ENCODE results near the gene ABAT.
"Not testable (repeated sequence)": the region's sequence is repeated elsewhere in the genome, so short reads cannot be mapped to it uniquely, and the experiment has no call there.

The ABAT gene

DNA sequence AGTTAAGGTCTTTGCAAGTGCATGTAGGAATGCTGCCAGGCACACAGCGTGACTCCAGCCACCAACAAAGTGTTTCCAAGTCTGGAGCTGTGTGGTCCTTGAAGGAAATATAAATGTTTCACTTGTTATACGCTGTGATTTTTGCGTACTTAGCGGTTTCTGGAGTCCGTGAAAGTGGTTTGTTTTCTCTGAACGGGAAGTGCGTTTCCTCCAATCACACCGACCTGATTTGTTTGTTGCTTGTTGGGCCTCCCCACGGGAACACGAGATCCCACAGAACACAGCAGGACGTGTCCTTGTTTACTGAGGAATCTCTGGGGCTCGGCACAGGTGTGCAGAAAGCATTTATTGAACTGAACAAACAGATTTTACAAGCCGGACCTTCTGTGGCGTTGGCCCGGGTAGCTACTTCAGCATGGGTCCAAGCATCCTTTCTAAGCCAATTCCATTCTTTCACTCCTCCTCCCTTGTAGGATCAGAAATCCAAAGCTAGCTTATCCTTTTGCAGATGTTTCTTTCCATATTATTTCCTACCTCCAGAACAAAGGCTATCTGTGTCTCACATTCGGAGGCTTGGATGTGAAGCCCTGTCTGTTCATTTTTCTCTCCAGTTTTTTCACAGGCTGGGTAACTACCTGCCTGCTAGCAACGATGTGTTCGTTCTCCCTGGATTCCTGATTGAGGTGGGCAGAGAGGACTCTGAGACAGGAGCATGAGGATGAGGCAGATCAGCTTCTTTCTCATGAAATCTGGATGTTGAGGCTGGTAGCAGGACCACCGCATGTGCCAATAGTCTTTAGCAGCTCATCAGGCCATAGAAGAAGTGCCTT, 44.6 kb downstream of the ABAT start:
- no peak for DNase-seq

DNA sequence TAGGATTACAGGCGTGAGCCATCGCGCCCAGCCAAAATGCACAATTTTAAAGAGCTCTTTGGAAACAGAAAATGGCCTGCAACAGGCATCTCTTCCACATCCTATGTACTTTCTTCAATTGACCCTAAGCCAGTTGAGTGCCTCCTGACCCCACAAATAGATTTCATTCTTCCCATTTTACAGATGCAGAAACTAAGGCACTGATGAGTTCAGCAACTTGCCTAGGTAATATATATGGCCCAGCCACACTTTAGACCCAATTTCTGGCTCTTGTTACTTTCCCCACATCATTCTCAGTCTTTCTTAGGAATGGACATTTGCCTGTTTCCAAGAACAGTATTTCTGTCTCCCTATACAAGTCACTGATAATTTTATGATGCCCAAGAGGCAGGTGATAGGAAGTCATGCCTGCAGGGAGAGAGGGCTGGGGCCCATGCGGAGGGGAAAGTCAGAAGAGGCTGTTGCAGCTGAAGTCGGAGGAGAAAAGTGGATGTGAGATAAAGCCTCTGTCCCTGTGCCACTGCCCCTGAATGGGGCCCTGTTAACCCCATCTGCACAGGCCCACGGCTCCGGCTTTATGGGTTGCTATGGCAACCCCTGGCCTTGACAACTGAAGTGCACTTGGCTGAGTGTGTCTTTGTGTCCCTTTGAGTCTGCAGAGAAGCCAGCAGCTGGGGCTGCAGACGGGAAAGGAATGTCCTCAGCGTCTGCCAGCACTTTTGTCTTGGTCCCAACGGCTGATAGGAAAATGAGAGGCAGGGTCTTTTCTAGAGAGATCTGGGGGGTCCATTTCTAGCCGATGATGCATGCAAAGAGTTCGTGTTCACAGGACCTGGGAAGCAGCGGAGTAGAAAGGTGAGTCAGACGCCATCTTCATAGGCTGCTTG, 45.9 kb downstream of the ABAT start:
- DNase-seq, result no peak

DNA sequence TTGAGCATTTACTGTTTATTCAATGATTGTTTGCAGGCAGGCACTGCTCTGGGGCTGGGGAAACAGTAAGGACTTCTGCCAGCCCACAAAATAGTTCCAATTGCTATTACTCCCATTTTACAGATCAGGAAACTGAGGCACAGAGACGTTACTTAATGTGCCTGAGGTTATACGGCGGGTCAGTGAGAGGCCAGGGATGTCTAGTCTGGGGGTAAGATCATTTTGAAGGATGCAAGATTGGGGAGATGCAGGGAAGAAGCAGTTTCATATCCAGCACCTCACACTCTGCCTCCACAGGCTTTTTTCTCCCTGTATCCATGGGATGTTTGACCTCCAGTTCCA, 46.5 kb downstream of the ABAT start:
- no peak for DNase-seq

DNA sequence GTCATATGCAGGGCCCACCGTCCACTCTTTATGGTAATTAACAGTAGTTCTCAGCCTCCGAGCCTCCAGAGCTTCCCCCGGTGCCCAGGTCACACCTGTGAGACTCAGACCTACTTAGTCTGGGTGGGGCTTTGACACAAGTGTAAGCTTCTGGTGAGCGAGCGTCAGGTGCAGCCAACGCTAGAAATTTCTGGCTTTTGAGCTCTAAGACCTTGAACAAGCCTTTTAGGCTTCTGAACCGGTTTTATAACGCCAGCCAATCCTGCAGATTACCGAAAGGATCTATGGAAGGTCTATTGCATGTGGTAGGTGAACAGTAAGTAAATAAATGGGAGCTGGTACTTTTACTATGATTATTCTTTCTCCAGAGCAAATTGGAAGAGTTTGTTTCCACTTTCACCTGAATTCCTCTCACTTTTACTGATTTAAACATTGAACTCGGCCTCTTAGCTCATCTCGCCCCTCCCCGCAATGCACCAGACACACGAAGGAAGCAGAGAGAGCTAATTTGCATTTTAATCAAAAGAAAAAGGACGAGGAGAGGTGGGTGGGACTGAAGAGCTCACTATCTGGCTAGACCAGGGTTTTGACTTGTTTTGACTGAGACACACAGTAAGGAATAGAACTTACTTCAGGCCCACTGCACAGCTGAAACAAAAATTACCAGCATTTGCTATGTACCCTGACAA, 47.1 kb downstream of the ABAT start:
- no peak for DNase-seq

DNA sequence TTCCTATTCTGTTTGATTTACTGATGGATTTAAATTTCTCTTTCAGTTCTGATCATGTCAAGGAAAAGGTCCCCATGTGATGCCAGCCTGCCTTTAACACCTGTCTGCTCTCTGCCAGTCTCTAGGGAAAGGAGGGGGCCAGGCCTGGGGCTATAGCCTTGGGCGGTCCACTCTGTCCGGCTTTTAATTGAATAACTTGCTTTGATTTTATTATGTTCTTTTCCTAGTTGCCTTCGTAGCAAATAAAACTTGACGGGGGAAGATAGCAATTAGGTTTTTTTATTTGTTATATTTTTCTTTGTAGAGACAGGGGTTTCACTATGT, 47.6 kb downstream of the ABAT start:
- no peak for DNase-seq

DNA sequence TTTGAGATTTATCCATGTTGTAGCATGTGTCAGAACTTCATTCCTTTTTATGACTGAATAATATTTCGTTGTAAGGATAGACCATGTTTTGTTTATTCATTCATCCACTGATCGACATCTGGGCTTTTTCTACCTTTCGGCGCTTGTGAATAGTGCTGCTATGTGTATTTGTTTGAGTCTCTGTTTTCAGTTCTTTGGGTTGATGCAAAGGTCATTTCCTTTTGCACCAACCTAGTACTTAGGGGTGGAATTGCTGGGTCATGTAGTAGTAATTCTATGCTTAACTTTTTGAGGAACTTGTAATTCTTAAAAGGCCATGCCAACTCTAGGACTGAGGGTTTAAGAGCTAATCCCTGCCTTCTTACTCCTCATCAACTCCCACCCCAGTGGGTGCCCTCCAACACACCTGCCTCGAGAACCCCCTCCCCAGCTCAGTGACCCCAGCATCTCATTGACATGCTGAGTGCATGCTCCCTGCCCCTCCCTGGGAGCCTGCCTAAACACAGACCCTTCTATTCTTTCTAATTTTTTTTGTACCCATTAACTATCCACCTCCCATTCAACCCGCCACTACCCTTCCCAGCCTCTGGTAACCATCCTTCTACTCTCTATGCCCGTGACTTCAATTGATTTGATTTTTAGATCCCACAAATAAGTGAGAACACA, 51.2 kb downstream of the ABAT start:
- DNase-seq, result no peak

DNA sequence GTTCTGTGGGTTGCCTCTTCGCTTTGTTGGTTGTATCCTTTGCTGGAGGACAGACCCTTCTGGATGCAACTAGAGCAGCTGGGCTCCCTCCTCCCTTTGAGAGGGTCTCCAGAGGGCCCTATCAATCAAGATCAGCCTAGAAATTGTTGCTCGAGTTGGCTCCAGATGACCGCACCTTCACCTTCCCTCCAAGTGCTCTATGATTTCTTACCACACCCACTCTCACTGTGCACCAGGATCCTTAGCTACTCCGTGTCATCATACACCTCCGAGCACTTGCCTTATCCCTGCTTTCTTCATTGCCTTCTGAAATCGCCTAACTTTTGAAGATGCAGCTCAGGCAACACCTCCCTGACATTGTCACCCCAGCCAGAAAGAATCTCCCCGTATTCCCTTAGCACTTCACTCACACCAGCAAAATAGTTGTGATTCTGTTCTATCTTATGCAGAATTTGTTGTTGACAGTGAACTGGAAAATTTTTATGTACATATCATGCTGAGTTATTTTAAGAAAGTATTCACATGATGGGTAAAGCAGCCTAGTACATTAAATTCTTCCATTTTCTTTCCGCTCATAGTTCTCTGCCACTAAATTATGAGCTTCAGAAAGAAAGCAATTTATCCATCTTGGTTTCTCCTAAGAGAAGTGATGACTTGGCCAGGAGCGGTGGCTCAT, 52.9 kb downstream of the ABAT start:
- no peak for DNase-seq

DNA sequence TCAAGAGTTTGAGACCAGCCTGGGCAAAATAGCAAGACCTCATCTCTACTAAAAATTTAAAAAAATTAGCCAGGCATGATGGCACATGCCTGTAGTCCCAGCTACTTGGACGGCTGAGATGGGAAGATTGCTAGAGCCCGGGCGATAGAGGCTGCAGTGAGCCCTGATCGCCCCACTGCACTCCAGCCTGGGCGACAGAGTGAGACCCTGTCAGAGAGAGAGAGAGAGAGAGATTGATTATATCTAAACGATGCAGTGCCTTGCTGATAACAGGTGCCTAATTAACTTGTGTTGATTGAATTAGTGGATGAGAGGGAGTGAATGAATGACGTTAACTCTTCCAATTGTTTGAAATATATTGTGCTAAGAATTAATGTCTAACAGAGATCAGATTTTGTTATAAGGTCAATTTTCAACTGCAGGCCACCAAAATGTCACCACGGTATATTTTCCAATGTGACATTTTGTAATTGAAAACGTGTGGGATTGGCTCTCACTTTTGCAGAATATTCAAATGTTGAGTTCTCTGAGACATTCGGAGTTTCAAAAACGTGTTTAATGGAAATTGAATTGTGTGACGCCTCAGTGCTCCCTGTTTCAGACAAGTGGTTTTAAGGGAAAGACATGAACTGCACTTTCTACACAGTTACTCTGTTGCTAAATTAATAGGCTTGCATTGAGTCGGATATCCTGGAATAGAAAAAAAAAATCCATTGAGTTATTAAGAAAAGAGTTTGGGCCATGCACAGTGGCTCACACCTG, 53.6 kb downstream of the ABAT start:
- no peak for DNase-seq

DNA sequence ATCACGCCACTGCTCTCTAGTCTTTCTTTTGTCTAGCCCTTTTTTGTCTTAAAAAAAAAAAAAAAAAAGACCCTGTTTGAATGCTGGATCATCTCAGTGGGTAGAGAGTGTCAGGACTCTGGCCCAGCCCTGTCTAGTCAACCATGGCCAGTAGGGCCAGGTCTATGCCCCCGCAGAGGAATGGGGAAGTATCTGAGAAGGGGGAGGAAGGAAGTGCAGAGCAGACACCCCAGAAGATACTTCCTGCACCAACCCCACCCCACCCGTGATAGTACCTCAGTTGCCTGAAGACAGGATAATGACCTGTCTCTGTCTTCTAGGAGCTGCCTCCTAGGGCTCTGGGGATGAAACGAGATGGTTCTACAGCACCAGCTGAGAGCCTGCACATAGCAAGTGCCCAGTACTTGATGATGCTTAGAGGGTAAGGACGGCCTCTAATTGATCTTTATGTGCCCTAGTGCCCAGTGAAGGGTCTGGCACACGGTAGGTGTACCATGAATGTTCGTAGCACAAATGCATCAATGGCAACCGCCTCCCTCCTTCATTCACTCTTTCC, 55.4 kb downstream of the ABAT start:
- DNase-seq, result no peak

DNA sequence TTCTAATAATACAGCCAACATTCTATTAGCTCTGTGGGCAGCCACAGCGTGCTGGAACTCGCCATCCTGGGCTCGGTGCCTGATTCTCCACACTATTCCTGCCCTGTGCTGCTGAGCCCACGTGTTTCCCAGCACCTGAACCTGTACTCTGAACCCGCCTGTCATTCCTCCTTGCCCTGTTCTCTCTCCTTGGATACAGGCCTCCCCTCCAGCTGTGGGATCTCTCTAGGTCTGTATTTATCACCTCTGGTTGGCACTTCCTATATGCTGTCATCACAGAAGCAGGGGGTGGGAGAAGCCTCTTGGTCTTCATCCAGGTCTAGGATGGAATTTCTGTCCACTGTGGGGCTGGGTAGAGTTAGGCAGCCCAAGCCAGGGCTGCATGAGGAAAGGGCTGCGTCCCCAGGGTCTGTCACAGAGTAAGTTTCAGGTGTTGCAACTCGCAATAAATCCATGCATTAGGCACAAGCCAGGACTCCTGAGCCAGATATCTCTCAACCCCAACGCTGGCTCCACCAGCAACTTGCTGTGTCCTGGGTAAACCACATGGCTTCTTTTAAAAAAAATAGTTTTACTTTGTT, 56.0 kb downstream of the ABAT start:
- DNase-seq, result no peak

DNA sequence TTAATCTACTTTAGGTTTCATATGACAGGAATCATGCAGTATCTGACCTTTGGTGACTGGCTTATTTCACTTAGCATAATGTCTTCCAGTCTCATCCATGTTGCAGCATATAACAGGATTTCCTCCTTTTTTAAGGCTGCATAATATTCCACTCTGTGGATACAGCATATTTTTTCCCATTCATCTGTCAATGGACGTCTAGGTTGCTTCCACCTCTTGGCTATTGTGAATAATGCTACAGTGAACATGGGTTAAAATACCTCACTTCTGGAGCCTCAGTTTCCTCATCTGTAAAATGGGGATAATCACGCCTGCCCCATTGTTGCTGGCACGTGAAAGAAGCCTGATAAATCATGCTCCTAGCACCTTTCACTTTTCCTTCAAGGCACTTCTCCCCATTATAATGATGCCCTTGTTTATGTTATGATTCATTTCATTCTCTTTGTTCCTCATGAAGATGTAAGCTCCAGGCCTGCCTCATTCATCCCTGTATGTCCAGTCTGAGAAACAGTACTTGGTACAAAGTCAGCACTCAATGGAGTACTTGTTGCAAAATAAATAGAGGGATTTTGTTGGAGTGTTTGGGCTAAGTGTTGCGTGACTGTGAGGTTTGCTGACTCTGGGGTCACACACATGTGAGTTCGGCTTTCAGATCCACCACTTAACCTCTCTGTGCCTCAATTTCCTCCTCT, 59.6 kb downstream of the ABAT start:
- DNase-seq, result no peak

DNA sequence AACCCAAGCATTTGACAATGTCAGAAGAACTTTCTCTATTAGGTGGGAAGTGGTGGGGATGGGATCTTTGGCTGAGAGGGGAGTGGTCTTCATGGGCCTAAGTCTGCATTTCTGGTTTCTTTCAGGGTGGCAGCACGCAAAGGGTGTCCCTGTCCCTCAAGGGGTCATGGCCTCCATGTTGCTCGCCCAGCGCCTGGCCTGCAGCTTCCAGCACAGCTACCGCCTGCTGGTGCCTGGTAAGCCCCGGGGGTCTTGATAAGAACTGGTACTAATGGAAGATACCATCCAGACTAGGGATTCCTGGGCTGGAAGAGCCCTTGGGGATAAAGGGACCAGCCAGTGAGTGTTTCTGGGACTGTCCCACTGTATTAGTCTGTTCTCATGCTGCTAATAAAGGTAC, 61.2 kb downstream of the ABAT start:
- no peak for DNase-seq

DNA sequence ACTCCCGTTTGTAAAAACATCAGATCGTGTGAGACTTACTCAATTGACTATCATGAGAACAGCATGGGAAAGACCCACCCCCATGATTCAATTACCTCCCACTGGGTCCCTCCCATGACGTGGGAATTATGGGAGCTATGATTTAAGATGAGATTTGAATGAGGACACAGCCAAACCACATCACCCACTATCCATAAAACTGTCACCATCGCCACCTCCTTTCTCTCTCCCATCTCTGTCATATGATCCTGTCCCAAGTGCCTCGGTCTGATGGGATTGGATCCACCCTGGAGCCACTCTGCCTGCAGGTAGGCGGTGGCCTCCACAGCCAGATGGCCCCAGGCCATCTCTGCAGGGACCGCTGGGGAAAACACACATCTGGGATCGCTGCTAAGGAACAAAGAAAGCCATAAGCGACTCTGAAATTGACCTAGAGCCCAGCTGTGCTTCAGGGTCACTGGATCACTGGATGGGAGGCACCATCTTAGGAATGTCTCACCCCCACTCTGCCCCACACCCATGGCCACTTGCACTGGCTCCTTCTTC, 61.8 kb downstream of the ABAT start:
- no peak for DNase-seq

DNA sequence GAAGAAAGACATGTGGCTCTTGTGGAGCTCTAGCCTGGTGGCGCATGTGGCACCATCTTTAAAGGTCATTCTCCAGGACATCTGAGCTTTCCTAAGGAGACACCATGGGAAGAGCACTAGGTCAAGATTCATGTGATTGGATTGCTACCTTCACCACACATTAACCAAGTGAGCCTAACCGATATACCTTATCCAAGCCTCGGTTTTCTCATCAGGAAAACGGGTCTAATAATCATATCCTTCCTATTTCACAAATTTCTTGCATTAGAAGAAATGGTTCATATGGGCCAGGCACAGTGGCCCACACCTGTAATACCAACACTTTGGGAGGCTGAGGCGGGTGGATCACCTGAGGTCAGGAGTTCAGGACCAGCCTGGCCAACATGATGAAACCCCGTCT, 64.7 kb downstream of the ABAT start:
- no peak for DNase-seq

DNA sequence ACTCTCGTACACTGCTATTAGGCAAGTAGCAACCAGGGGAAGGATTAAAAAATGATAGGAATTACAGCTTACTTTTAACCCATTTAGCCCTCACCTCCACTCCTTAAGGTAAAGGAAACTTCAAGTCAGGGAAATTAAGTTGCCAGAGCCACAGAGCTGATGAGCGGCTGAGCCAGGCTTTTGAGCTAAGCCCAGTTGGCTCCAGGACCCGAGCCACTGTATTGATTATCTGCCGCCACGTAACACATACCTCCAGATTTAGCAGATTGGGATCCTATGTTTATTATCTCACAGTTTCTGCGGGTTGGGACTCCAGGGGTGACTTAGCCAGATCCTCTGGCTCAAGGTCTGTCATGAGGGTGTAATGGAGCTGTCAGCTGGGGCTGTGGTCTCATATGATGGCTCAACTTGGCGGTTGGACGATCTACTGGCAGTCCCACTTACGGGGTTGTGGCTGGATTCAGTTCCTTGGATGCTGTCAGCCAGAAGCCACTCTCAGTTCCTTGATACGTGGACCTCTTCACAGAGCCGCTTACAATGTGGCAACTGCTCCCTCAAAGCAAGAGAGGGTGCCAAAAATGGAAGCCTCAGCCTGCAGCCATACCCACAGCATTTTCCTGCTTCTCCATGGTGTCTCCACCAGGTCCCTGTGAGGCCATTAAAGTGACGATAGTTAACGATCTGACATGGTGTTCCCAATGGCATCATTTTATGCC, 65.7 kb downstream of the ABAT start:
- no peak for DNase-seq

DNA sequence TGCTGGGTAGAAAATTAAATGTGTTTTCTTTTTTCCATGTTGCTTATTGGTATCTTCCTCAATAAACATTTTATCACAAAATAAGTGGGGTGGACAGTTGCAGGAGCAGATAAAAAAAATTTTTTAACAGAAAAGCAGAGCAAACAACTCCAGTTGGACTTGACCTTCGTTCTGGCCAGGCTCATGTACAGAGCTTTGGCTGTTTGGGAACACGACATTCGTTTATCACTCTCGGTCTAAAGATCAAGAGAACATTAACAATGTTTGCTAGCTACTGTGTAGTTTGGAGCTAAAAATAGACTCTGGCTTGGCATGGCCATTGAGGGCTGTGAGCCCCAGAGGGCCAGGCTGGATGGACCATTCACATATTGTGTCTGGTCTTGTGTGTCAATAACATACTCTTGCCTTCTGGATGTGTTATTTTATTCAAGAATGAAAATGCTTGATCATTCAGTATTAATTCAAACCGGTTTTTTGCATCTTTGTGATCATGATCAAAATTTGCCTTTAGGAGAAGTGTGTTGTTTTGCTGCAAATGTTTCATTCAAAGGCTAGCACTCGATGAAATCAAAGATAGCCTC, 66.4 kb downstream of the ABAT start:
- no peak for DNase-seq

DNA sequence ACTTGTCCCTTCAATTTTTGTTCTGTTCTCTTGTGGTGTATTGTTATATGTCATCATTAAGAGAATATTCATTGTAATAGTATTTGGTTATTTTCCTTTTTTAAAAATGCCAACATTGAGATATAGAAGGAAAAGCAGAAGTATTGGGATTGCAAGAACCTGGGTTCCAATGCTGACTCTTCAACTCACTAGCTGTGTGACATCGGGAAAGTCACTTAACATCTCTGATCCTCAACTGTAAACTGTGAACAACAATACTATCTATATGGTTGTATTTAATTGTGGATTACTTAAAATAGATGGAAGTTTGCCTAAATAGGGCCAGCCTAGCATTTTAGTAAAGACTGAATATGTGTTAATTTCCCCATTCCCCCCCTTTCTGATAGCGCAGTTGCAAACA, 67.2 kb downstream of the ABAT start:
- DNase-seq, result no peak

DNA sequence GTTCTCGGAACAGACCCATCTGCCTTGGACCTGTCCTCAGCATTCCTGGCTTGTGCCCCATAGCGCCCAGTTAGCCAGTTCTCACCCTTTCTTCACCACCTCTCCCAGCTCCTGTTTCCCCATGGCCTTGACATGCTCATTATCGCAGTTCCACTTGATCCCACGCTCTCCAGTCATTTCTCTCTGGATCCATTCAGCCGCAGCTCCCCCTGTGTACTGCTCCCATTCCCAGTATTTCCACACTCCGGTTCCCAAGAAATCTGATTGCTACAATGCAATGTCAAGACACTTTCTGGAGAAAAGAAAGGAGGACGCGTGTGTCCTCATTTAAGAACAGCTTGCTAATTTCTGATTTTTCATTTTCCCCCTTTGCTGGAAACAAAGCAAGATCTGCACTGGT, 67.7 kb downstream of the ABAT start:
- no peak for DNase-seq

DNA sequence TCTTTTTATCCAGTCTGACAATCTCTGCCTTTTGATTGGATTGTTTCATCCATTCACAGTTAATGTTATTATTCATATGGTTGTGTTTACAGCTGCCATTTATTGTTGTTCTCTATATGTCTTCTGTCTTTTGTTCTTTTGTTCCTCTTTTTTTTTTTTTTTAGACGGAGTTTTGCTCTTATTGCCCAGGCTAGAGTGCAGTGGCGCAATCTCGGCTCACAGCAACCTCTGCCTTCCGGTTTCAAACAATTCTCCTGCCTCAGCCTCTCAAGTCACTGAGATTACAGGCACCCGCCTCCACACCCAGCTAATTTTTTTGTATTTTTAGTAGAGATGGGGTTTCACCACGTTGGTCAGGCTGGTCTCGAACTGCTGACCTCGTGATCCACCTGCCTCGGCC, 74.5 kb downstream of the ABAT start:
- not testable (repeated sequence) for DNase-seq

Data from activated naive CD4-positive, alpha-beta T cell treated with anti-CD3 and anti-CD28 coated beads, Interleukin-2, amount 50 U/mL, for 16 hours (primary cell).